ENCODE results near the gene TRIM66. TPM values are rescaled to one million over a fixed set of nuclear protein-coding genes. Genes with fewer than 3 reads are reported as not detected.

The TRIM66 gene
- total RNA-seq, 1 donor from 2014 or later, result 59.5 TPM

DNA sequence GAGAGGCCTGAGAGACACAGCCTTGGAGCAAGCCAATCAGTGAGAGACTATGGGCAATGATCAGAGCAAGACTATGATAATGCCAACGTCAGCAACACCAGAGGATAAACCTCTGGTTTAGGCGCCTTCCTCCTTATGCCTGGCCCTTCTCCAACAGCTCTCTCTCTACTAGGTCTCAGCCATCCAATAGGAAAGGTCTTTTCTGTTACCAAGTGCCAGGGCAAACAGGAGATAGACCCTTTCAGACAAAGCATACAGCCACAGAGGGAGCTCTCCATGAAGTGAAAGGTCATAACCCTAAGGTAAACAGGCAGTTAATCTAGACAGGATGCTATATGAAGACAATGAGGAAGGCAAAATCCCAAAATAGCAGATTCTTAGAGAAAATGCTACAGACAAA, 98.0 kb downstream of the TRIM66 start:
- no peak overlapping the region for H3K4me3 Mint-ChIP-seq (ENCODE audit: unreplicated experiment)
- H3K4me1 Mint-ChIP-seq (ENCODE audit: low read depth, unreplicated experiment), result no peaks in the 10 kb centered on the region
- H3K27ac Mint-ChIP-seq (ENCODE audit: unreplicated experiment), result no peak overlapping the region
- no peaks in the 10 kb centered on the region for H3K27me3 Mint-ChIP-seq (ENCODE audit: unreplicated experiment)
- DNase-seq, result no peak
- TF ChIP-seq, protein P1, sequence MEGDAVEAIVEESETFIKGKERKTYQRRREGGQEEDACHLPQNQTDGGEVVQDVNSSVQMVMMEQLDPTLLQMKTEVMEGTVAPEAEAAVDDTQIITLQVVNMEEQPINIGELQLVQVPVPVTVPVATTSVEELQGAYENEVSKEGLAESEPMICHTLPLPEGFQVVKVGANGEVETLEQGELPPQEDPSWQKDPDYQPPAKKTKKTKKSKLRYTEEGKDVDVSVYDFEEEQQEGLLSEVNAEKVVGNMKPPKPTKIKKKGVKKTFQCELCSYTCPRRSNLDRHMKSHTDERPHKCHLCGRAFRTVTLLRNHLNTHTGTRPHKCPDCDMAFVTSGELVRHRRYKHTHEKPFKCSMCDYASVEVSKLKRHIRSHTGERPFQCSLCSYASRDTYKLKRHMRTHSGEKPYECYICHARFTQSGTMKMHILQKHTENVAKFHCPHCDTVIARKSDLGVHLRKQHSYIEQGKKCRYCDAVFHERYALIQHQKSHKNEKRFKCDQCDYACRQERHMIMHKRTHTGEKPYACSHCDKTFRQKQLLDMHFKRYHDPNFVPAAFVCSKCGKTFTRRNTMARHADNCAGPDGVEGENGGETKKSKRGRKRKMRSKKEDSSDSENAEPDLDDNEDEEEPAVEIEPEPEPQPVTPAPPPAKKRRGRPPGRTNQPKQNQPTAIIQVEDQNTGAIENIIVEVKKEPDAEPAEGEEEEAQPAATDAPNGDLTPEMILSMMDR (IDR thresholded peaks at IDR 0.05; ENCODE audit: partially characterized antibody, unreplicated experiment), result no peak
- no peaks in the 10 kb centered on the region for H3K36me3 Mint-ChIP-seq (ENCODE audit: unreplicated experiment)
- H3K9me3 Mint-ChIP-seq (ENCODE audit: unreplicated experiment), result peaks cover 2% of the 10 kb centered on the region

- no peaks in the 10 kb centered on the region for H3K4me1 Mint-ChIP-seq (ENCODE audit: low read depth, unreplicated experiment)
- H3K36me3 Mint-ChIP-seq (ENCODE audit: unreplicated experiment), result no peaks in the 10 kb centered on the region
- H3K4me3 Mint-ChIP-seq (ENCODE audit: unreplicated experiment), result no peak overlapping the region
- no peak for DNase-seq
- TF ChIP-seq, protein P1 (IDR thresholded peaks at IDR 0.05; ENCODE audit: partially characterized antibody, unreplicated experiment), result no peak
- H3K27ac Mint-ChIP-seq (ENCODE audit: unreplicated experiment), result no peak overlapping the region
- H3K9me3 Mint-ChIP-seq (ENCODE audit: unreplicated experiment), result peaks cover 2% of the 10 kb centered on the region
- no peaks in the 10 kb centered on the region for H3K27me3 Mint-ChIP-seq (ENCODE audit: unreplicated experiment)
Observed at GRCh38 chr11:8584082-8584481, 98.4 kb downstream of the TRIM66 start.

GRCh38 chr11:8581300-8581699, 101.2 kb downstream of the TRIM66 start:
- Mint-ChIP-seq H3K9me3 (ENCODE audit: unreplicated experiment) (peaks cover 2% of the 10 kb centered on the region), H3K4me1 (ENCODE audit: low read depth, unreplicated experiment) (no peaks in the 10 kb centered on the region), H3K27ac (ENCODE audit: unreplicated experiment) (no peak overlapping the region), H3K27me3 (ENCODE audit: unreplicated experiment) (no peaks in the 10 kb centered on the region), H3K36me3 (ENCODE audit: unreplicated experiment) (peaks cover 5% of the 10 kb centered on the region), H3K4me3 (ENCODE audit: unreplicated experiment) (no peak overlapping the region)
- TF ChIP-seq, protein P1 (IDR thresholded peaks at IDR 0.05; ENCODE audit: partially characterized antibody, unreplicated experiment), result no peak
- DNase-seq, result no peak

DNA sequence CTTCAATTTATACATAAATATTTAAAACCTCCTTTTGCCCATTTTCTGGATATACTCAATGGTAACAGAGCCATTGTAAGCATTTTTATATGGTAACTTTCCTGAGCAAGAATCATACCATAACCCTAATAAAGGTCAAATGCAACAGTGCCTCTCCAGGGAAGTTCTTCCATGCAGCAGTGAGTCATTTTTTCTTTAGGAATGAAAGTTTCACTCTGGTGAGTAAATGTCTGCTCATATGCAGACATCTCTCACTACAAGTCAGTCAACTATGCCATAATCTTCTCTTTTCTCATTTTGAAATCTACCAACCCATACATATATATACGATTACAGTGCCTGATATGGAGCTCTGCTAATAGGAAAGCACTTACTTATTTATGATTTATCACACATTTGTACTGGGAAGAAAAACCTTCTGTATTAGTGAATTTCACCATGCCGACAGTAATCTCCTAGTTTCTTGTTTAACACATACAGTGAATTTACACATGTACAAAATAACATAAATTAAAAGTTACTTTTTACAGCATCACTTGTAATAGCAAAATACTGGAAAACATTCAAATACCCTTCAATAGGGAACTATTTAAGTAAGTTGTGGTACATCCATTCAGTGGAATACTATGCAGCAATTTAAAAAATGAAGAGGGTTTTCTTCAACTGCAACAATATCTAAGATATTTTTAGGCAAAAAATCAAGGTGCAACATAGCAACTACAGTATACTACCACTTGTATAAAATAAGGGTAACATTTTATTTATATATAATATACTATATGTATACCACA, 104.5 kb downstream of the TRIM66 start:
- Mint-ChIP-seq H3K4me1 (ENCODE audit: low read depth, unreplicated experiment) (no peaks in the 10 kb centered on the region), H3K27ac (ENCODE audit: unreplicated experiment) (no peak overlapping the region), H3K27me3 (ENCODE audit: unreplicated experiment) (no peaks in the 10 kb centered on the region), H3K4me3 (ENCODE audit: unreplicated experiment) (no peak overlapping the region), H3K36me3 (ENCODE audit: unreplicated experiment) (peaks cover 5% of the 10 kb centered on the region), H3K9me3 (ENCODE audit: unreplicated experiment) (no peaks in the 10 kb centered on the region)
- TF ChIP-seq, protein P1 (IDR thresholded peaks at IDR 0.05; ENCODE audit: partially characterized antibody, unreplicated experiment), result no peak
- DNase-seq, result no peak

GRCh38 chr11:8574798-8575197, 107.7 kb downstream of the TRIM66 start:
- Mint-ChIP-seq H3K27me3 (ENCODE audit: unreplicated experiment) (peaks cover 7% of the 10 kb centered on the region), H3K4me1 (ENCODE audit: low read depth, unreplicated experiment) (no peaks in the 10 kb centered on the region), H3K4me3 (ENCODE audit: unreplicated experiment) (no peak overlapping the region), H3K36me3 (ENCODE audit: unreplicated experiment) (peaks cover 5% of the 10 kb centered on the region), H3K9me3 (ENCODE audit: unreplicated experiment) (peaks cover 7% of the 10 kb centered on the region), H3K27ac (ENCODE audit: unreplicated experiment) (no peak overlapping the region)
- TF ChIP-seq, protein P1 (IDR thresholded peaks at IDR 0.05; ENCODE audit: partially characterized antibody, unreplicated experiment), result no peak
- DNase-seq, result no peak
